Ishikawa (cell line): ENCODE data around the gene IREB2.

Source experiments
- CEBPB ChIP-seq: IDR thresholded peaks from 2 replicates; pipeline ENCODE4 v1.6.1; 2012
- CREB1 ChIP-seq: IDR thresholded peaks from 2 replicates; pipeline ENCODE4 v1.6.1; 2012; ENCODE audit warnings: low read depth
- EGR1 ChIP-seq: IDR thresholded peaks from 2 replicates; pipeline ENCODE4 v1.6.1; 2012
- EP300 ChIP-seq: IDR thresholded peaks from 2 replicates; pipeline ENCODE4 v1.6.1; 2012; ENCODE audit warnings: borderline replicate concordance
- FOXM1 ChIP-seq: IDR thresholded peaks from 2 replicates; pipeline ENCODE4 v1.6.1; 2012; ENCODE audit warnings: low read depth, borderline replicate concordance
- RAD21 ChIP-seq: IDR thresholded peaks from 2 replicates; pipeline ENCODE4 v1.6.1; 2012; ENCODE audit warnings: low read depth
- TCF12 ChIP-seq: IDR thresholded peaks from 2 replicates; pipeline ENCODE4 v1.6.1; 2012; ENCODE audit warnings: low read depth
- TEAD4 ChIP-seq: IDR thresholded peaks from 2 replicates; pipeline ENCODE4 v1.6.1; 2012
- YY1 ChIP-seq: IDR thresholded peaks from 2 replicates; pipeline ENCODE4 v1.6.1; 2012; ENCODE audit warnings: low read depth
- ZBTB7A ChIP-seq: IDR thresholded peaks from 2 replicates; pipeline ENCODE4 v1.6.1; 2012; ENCODE audit warnings: low read depth
- TF ChIP-seq, protein P1 (sequence below): IDR thresholded peaks from 2 replicates; pipeline ENCODE4 v1.6.1; 2012
- TF ChIP-seq, protein P2 (sequence below): IDR thresholded peaks from 2 replicates; pipeline ENCODE4 v1.6.1; 2012

DNA sequence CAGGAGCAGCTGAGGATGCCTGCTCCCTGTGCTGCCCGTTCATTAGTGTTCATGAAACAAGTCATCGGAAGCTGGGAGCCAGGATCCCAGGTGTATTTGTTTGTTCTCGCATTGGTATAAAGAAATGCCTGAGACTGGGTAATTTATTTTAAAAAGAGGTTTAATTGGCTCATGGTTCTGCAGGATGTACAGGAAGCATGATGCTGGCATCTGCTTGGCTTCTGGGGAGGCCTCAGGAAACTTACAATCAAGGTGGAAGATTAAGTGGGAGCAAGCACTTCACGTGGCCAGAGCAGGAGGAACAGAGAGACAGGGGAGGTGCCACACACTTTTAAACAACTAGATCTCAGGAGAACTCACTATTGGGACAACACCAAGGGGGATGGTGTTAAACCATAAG is 63.8 kb downstream of the IREB2 start:
- TF ChIP-seq FOXM1 (no peak), CREB1 (no peak), YY1 (no peak), ZBTB7A (no peak), EP300 (no peak), RAD21 (no peak), TEAD4 (no peak), CEBPB (no peak), TCF12 (no peak), EGR1 (no peak)
- TF ChIP-seq, protein P1, sequence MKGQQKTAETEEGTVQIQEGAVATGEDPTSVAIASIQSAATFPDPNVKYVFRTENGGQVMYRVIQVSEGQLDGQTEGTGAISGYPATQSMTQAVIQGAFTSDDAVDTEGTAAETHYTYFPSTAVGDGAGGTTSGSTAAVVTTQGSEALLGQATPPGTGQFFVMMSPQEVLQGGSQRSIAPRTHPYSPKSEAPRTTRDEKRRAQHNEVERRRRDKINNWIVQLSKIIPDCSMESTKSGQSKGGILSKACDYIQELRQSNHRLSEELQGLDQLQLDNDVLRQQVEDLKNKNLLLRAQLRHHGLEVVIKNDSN, result no peak
- TF ChIP-seq, protein P2, sequence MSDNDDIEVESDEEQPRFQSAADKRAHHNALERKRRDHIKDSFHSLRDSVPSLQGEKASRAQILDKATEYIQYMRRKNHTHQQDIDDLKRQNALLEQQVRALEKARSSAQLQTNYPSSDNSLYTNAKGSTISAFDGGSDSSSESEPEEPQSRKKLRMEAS, result no peak
